Measurements from ENCODE around the gene GALNT1. TPM values are rescaled to one million over a fixed set of nuclear protein-coding genes. Genes with fewer than 3 reads are reported as not detected.

The GALNT1 gene
- total and polyA plus RNA-seq, 10 of the 15 experiments (the other 5 are each of a cell fraction or from before 2014, with no cell fraction given), result 8.0 to 53.7 (median 29.9) TPM

DNA sequence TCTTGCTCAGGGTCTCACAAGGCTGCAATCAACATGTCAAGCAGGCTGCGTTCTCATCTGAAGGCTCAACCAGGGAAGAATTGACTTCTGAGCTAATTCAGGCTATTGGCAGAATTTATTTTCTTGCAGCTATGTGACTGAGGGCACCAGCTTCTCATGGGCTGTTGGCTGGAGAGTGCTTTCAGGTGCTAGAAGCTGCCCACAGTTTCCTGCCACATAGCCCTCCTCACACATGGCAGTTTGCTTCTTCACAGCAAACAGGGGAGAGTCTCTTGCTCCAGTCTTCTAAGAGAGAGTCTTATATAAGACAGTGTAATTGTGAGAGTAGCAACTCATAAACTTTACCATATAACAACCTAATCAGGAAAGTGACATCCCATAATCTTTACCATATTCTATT is 46.2 kb upstream of the GALNT1 start:
- H3K36me3 ChIP-seq (ENCODE audit: control insufficient read depth in 2 of 2, insufficient read depth in 2 of 2, low read length in 1 of 2), result no peaks in the 10 kb centered on the region
- ChIA-PET CTCF (interaction anchor here (1.6 kb wide), 1 partner anchor 11 kb away, joined by 3 read pairs; no protein-coding TSS in a partner anchor), POLR2A (no interaction called here), RAD21 (ENCODE audit: unreplicated experiment) (no interaction called here), SMC1A (ENCODE audit: uncharacterized antibody, unreplicated experiment) (interaction anchor here (0.7 to 1.5 kb wide), 3 partner anchors 10 to 25 kb away, joined by 3 to 7 read pairs (median 3); no protein-coding TSS in a partner anchor)
- 71% methylated on average over 1 of the region's 1 CpG for WGBS (ENCODE audit: insufficient coverage, insufficient replicate concordance, low lambda C conversion rate, missing lambda C conversion rate)
- intact Hi-C loops (cut with micrococcal nuclease; ENCODE audit: unreplicated experiment) (no loop called here), in situ Hi-C loops (cut with MboI) (no loop called here)
- H3K9ac ChIP-seq (ENCODE audit: control insufficient read depth, insufficient read depth, low read length), result no peak overlapping the region
- DNase-seq (ENCODE audit: low read depth, low spot score) (no peak), FAIRE-seq (no peak), ATAC-seq (no peak)
- no TSS peak for BruUV-seq (replicated peaks)
- no peaks in the 10 kb centered on the region for H4K20me1 ChIP-seq (ENCODE audit: control insufficient read depth, insufficient read depth)
- TF ChIP-seq POLR2AphosphoS5 (IDR thresholded peaks at IDR 0.05; ENCODE audit: low read length), result no peak
- no peak for TF ChIP-seq RUNX3 (IDR thresholded peaks at IDR 0.05; ENCODE audit: low read length)
- TF ChIP-seq, protein P1, sequence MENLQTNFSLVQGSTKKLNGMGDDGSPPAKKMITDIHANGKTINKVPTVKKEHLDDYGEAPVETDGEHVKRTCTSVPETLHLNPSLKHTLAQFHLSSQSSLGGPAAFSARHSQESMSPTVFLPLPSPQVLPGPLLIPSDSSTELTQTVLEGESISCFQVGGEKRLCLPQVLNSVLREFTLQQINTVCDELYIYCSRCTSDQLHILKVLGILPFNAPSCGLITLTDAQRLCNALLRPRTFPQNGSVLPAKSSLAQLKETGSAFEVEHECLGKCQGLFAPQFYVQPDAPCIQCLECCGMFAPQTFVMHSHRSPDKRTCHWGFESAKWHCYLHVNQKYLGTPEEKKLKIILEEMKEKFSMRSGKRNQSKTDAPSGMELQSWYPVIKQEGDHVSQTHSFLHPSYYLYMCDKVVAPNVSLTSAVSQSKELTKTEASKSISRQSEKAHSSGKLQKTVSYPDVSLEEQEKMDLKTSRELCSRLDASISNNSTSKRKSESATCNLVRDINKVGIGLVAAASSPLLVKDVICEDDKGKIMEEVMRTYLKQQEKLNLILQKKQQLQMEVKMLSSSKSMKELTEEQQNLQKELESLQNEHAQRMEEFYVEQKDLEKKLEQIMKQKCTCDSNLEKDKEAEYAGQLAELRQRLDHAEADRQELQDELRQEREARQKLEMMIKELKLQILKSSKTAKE (IDR thresholded peaks at IDR 0.05; ENCODE audit: low read depth, poor library complexity, severe bottlenecking), result no peak
- no peak for TF ChIP-seq NR2C2 (IDR thresholded peaks at IDR 0.05; ENCODE audit: borderline replicate concordance, control insufficient read depth, insufficient read length, low read depth)
- TF ChIP-seq, protein P2, sequence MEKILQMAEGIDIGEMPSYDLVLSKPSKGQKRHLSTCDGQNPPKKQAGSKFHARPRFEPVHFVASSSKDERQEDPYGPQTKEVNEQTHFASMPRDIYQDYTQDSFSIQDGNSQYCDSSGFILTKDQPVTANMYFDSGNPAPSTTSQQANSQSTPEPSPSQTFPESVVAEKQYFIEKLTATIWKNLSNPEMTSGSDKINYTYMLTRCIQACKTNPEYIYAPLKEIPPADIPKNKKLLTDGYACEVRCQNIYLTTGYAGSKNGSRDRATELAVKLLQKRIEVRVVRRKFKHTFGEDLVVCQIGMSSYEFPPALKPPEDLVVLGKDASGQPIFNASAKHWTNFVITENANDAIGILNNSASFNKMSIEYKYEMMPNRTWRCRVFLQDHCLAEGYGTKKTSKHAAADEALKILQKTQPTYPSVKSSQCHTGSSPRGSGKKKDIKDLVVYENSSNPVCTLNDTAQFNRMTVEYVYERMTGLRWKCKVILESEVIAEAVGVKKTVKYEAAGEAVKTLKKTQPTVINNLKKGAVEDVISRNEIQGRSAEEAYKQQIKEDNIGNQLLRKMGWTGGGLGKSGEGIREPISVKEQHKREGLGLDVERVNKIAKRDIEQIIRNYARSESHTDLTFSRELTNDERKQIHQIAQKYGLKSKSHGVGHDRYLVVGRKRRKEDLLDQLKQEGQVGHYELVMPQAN (conservative IDR thresholded peaks at IDR 0.05), result no peak
- TF ChIP-seq ATF7 (IDR thresholded peaks at IDR 0.05; ENCODE audit: low read depth), result no peak
- no peaks in the 10 kb centered on the region for H3K79me2 ChIP-seq (ENCODE audit: control insufficient read depth, insufficient read depth, low read length)
- no peaks in the 10 kb centered on the region for H3K4me1 ChIP-seq (ENCODE audit: control insufficient read depth, insufficient read depth, low read length)
- no peak overlapping the region for H3K4me3 ChIP-seq
- H3K9me3 ChIP-seq (replicated peaks; ENCODE audit: control insufficient read depth, insufficient read depth, low read length), result no peaks in the 10 kb centered on the region; the same call in 1 of the 3 replicates
- H3K4me2 ChIP-seq (ENCODE audit: control insufficient read depth, insufficient read depth), result no peak overlapping the region
- no peaks in the 10 kb centered on the region for H3K27me3 ChIP-seq (replicated peaks in 1 of 2; ENCODE audit: control insufficient read depth in 2 of 2, insufficient read depth in 2 of 2, low read length in 1 of 2)
- no peak overlapping the region for H2AFZ ChIP-seq (ENCODE audit: control insufficient read depth, low read depth, low read length)
- H3K27ac ChIP-seq (ENCODE audit: control insufficient read depth, insufficient read depth), result no peak overlapping the region
